NCI-H2196 treated with DMSO at 0.1 percent for 48 hours (cell line): ENCODE data around the gene FAM3B.
A peak's percentile ranks its signal among the peaks of the same experiment; 100 is the strongest.

Experiments
- DNase-seq: peaks from one replicate; lab custom pipeline; 2025; ENCODE audit not compliant: unreplicated experiment; lab: John Stamatoyannopoulos, UW

The FAM3B gene

GRCh38 chr21:41318218-41318617 lies 1.6 kb downstream of the FAM3B start:
- DNase-seq: peak; percentile 40

- DNase-seq: no peak
These were observed 2.7 kb downstream of the FAM3B start for GRCh38 chr21:41319273-41319672.

- DNase-seq: peak; percentile 55
These were observed 4.8 kb downstream of the FAM3B start for GRCh38 chr21:41321211-41321907.

GRCh38 chr21:41321908-41322495 lies 5.4 kb downstream of the FAM3B start:
- DNase-seq: no peak

- DNase-seq: no peak
These were observed 6.1 kb downstream of the FAM3B start for GRCh38 chr21:41322496-41323382.

GRCh38 chr21:41325138-41325912 lies 8.7 kb downstream of the FAM3B start:
- DNase-seq: no peak

GRCh38 chr21:41326414-41327080 lies 9.9 kb downstream of the FAM3B start:
- no peak for DNase-seq

GRCh38 chr21:41327753-41328152 lies 11.2 kb downstream of the FAM3B start:
- DNase-seq: no peak

- DNase-seq: no peak
These were observed 12.3 kb downstream of the FAM3B start for GRCh38 chr21:41328660-41329607.

GRCh38 chr21:41333752-41334151 lies 17.2 kb downstream of the FAM3B start:
- DNase-seq: no peak

- DNase-seq: no peak
These were observed 20.9 kb downstream of the FAM3B start for GRCh38 chr21:41337515-41337914.

- DNase-seq: no peak
These were observed 21.9 kb downstream of the FAM3B start for GRCh38 chr21:41338455-41338854.

GRCh38 chr21:41342035-41342434 lies 25.4 kb downstream of the FAM3B start:
- DNase-seq: no peak

GRCh38 chr21:41344146-41344545 lies 27.5 kb downstream of the FAM3B start:
- no peak for DNase-seq

- DNase-seq: no peak
These were observed 28.8 kb downstream of the FAM3B start for GRCh38 chr21:41345356-41345755.

GRCh38 chr21:41345934-41346685 lies 29.5 kb downstream of the FAM3B start:
- DNase-seq: no peak

- DNase-seq: no peak
These were observed 30.2 kb downstream of the FAM3B start for GRCh38 chr21:41346758-41347157.

- DNase-seq: no peak
These were observed 31.8 kb downstream of the FAM3B start for GRCh38 chr21:41348434-41348833.

- no peak for DNase-seq
These were observed 32.5 kb downstream of the FAM3B start for GRCh38 chr21:41349126-41349525.
